ENCODE measurements around the gene GPR62. TPM values are rescaled to one million over a fixed set of nuclear protein-coding genes. Genes with fewer than 3 reads are reported as not detected.
A peak's percentile ranks its signal among the peaks of the same experiment; 100 is the strongest.
"Not testable (repeated sequence)": the region's sequence is repeated elsewhere in the genome, so short reads cannot be mapped to it uniquely, and the experiment has no call there.

Gene GPR62
- total and polyA plus RNA-seq, 2 donors: 0.32 TPM; not detected in 1

- Histone ChIP-seq H3K4me3 (ENCODE audit: low read depth, low read length) (no peak overlapping the region), H3K27ac (ENCODE audit: low read depth) (no peak overlapping the region), H3K36me3 (ENCODE audit: insufficient read depth) (no peaks in the 10 kb centered on the region), H3K4me1 (ENCODE audit: insufficient read depth) (no peaks in the 10 kb centered on the region)
- WGBS: 78% methylated on average over 4 of the region's 4 CpGs
- DNase-seq (ENCODE audit: extremely low spot score): no peak
Observed at GRCh38 chr3:51978143-51978502, 22.9 kb downstream of the GPR62 start.

DNA sequence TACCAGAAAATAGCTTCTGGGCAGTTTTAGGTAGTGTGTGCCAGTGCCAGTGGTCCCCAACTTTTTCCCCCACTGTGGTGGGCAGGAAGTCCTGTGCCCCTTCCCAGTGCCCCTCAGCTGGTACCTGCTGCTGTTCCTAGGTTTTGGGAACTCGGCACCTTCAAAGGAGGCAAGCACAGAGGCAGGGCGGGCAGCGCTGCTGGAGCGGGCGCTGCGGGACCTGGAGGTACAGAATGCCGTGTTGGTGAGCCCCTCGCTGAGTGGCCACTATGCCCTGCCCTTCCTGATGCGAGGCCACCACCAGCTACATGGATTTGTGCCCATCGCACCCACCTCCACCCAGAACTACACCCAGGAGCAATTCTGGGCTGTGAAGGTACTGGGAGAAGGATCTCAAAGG lies 25.1 kb downstream of the GPR62 start:
- H3K27ac ChIP-seq (ENCODE audit: low read depth): no peak overlapping the region

DNA sequence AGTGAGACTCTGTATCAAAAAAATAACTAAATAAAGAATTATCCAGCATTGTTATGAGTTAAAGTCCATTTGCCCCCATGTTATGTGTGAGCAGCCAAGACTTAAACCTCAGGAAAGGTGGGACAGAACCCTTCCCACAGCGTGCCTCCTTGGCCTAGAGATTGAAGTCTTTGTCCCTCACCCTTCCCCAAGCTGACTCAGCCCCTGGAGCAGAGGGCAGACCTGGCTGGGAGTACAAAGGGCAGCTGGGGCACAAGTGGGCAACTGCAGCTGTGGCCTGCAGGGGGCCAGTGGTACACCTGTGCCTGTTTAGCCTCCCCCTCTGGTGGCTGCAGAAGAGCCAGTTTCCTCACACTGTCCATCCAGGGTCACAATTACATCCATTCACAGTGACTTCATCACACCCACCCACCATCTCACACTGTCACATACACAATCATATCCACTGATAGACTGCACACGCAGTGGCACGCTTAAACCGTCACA lies 27.2 kb downstream of the GPR62 start:
- 9% methylated on average over 4 of the region's 4 CpGs for WGBS
- Histone ChIP-seq H3K4me1 (ENCODE audit: insufficient read depth) (no peaks in the 10 kb centered on the region), H3K36me3 (ENCODE audit: insufficient read depth) (no peaks in the 10 kb centered on the region), H3K27ac (ENCODE audit: low read depth) (peak overlapping the region; percentile 97), H3K4me3 (ENCODE audit: low read depth, low read length) (peak overlapping the region; percentile 42)
- no peak for DNase-seq (ENCODE audit: extremely low spot score)

More for the DNA sequence above, 25.1 kb downstream of the GPR62 start:
- Histone ChIP-seq H3K4me3 (ENCODE audit: low read depth, low read length) (no peak overlapping the region), H3K4me1 (ENCODE audit: insufficient read depth) (no peaks in the 10 kb centered on the region), H3K36me3 (ENCODE audit: insufficient read depth) (no peaks in the 10 kb centered on the region)
- 96% methylated on average over 10 of the region's 10 CpGs for WGBS
- no peak for DNase-seq (ENCODE audit: extremely low spot score)

DNA sequence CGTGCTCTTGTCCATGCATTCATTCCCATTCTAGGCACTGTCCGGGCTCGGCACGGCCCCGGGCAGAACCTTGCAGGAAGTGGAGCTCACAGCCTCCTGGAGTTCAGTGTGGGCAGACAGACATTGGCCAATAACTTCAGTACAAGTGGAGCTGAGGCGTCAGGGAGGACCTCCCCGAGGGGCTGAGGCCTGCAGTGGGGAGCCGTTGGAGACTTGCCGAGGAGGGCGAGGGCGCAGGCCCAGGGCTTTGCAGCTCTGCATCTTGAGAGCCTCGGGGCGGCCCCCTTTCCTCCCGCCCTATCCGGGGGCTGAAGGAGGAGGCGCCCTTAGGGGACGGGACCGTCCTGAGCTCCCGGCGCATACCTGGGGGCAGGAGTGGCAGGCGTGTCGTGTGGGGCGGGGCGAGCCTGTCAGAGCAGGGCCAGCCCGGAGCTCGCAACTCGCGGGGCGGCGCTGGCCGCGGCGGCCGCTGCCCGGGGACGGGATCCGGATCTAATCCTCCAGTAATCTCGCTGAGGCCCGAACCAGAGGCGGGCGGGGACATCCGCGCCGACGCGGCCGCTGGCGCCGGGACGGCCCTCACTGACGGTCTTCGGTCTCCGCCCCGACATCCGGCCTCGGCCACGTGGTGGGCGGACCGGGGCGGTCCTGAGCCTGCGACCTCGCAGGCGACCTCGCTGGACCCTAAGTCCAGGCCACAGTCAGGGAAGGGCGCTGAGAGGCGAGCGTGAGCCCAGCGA lies 27.8 kb downstream of the GPR62 start, which contains the start of gene ACY1:
Gene ACY1, plus strand, starts transcription at position 698 of the 740 bp plus-strand sequence. CDS start 530 bp downstream, outside the sequence.
- Histone ChIP-seq H3K36me3 (ENCODE audit: insufficient read depth) (no peaks in the 10 kb centered on the region), H3K27ac (ENCODE audit: low read depth) (peak within 1 kb of the TSS; percentile 97), H3K4me3 (ENCODE audit: low read depth, low read length) (peak within 1 kb of the TSS; percentile 42), H3K4me1 (ENCODE audit: insufficient read depth) (no peaks in the 10 kb centered on the region)
- under 1% methylated on average over 68 of the region's 68 CpGs for WGBS
- no peak for DNase-seq (ENCODE audit: extremely low spot score)

- Histone ChIP-seq H3K4me3 (ENCODE audit: low read depth, low read length) (peak overlapping the region; percentile 42), H3K36me3 (ENCODE audit: insufficient read depth) (no peaks in the 10 kb centered on the region), H3K4me1 (ENCODE audit: insufficient read depth) (no peaks in the 10 kb centered on the region), H3K27ac (ENCODE audit: low read depth) (peak overlapping the region; percentile 97)
- 68% methylated on average over 22 of the region's 22 CpGs for WGBS
- DNase-seq (ENCODE audit: extremely low spot score): no peak
Observed at GRCh38 chr3:51983578-51984268, 28.5 kb downstream of the GPR62 start.

DNA sequence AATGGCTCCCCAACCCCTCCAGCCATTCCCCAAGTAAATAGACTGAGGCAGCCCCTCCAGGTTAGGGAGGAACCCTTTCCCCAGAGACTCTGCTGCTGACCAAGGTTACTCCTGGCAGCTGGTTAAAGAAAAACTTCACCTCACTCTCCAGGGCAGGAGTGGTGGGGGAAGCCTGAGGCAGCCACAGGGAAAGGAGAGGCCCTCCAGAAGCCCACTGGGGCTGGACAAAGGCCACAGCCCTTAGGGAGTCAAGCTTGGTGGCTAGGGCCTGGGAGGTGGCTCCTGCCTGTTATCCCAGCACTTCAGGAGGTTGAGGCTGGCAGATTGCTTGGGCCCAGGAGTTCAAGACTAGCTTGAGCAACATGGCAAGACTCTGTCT lies 29.1 kb downstream of the GPR62 start:
- Histone ChIP-seq H3K27ac (ENCODE audit: low read depth) (peak overlapping the region; percentile 97), H3K4me1 (ENCODE audit: insufficient read depth) (no peaks in the 10 kb centered on the region), H3K4me3 (ENCODE audit: low read depth, low read length) (no peak overlapping the region), H3K36me3 (ENCODE audit: insufficient read depth) (no peaks in the 10 kb centered on the region)
- DNase-seq (ENCODE audit: extremely low spot score): no peak

DNA sequence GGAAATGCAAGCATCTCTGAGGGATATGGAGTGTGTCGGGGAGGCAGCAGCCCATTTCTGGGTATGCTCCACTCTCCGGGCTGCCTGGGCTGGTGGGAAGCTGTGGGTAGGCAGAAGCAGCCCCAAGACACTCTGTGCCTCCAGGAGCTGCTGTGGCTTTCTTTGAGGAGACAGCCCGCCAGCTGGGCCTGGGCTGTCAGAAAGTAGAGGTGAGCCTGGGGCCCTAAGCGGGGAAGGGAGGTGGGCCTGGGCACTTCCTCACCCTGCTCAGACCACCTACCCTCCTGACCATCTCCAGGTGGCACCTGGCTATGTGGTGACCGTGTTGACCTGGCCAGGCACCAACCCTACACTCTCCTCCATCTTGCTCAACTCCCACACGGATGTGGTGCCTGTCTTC lies 29.9 kb downstream of the GPR62 start:
- Histone ChIP-seq H3K27ac (ENCODE audit: low read depth) (no peak overlapping the region), H3K4me1 (ENCODE audit: insufficient read depth) (no peaks in the 10 kb centered on the region), H3K36me3 (ENCODE audit: insufficient read depth) (no peaks in the 10 kb centered on the region), H3K4me3 (ENCODE audit: low read depth, low read length) (no peak overlapping the region)
- no peak for DNase-seq (ENCODE audit: extremely low spot score)
- 82% methylated on average over 6 of the region's 6 CpGs for WGBS

- Histone ChIP-seq H3K4me3 (ENCODE audit: low read depth, low read length) (no peak overlapping the region), H3K27ac (ENCODE audit: low read depth) (no peak overlapping the region), H3K4me1 (ENCODE audit: insufficient read depth) (no peaks in the 10 kb centered on the region), H3K36me3 (ENCODE audit: insufficient read depth) (no peaks in the 10 kb centered on the region)
- DNase-seq (ENCODE audit: extremely low spot score): no peak
- 78% methylated on average over 12 of the region's 12 CpGs for WGBS
Observed at GRCh38 chr3:51986010-51986947, 31.1 kb downstream of the GPR62 start.

DNA sequence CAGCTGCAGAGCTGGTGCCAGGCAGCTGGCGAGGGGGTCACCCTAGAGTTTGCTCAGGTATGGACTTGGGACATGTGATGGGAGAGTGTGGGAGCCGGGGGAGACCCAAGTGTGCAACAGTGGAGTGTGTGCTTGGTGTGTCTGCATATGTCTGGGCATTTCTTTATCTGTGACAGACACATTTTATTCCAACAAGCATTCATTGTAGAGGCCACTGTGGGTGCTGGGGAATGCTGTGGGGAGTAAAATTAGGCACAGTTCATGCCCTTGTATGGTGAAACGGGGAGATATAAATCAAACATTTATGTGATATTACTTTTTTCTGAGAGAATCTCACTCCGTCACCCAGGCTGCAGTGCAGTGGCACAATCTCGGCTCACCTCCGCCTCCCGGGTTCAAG lies 32.4 kb downstream of the GPR62 start:
- DNase-seq (ENCODE audit: extremely low spot score): no peak
- H3K4me3 ChIP-seq (ENCODE audit: low read depth, low read length): no peak overlapping the region
- H3K4me1 ChIP-seq (ENCODE audit: insufficient read depth): no peaks in the 10 kb centered on the region
- no peaks in the 10 kb centered on the region for H3K36me3 ChIP-seq (ENCODE audit: insufficient read depth)
- 88% methylated on average over 7 of the region's 7 CpGs for WGBS
- H3K27ac ChIP-seq (ENCODE audit: low read depth): no peak overlapping the region

DNA sequence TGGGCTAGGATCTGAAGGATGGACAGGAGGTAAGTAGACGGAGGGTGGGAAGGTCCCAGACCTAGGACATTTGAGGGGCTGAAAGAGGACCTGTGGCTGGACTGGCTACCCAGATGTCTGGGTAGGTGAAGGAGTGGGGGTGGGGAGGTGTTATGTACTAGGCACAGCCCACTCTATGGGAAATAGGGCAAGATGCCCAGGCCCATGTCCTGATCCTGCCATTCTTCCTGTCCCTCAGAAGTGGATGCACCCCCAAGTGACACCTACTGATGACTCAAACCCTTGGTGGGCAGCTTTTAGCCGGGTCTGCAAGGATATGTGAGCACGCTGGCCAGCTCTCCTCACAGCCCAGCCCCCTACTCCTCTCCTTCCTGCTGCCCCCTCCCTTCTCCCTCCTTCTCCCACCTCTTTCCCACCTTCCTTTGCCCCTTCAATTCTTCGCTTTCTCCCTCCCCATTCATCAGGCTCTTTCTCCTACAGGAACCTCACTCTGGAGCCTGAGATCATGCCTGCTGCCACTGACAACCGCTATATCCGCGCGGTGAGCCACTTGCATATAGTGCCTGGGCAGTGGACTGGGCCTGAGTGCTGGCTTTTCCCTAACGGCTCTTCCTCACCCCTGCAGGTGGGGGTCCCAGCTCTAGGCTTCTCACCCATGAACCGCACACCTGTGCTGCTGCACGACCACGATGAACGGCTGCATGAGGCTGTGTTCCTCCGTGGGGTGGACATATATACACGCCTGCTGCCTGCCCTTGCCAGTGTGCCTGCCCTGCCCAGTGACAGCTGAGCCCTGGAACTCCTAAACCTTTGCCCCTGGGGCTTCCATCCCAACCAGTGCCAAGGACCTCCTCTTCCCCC lies 33.3 kb downstream of the GPR62 start:
- 79% methylated on average over 15 of the region's 15 CpGs for WGBS

GRCh38 chr3:51990501-51990971 lies 35.4 kb downstream of the GPR62 start:
- H3K27ac ChIP-seq (ENCODE audit: low read depth); DNase-seq (ENCODE audit: extremely low spot score); H3K4me1 ChIP-seq (ENCODE audit: insufficient read depth); H3K36me3 ChIP-seq (ENCODE audit: insufficient read depth); H3K4me3 ChIP-seq (ENCODE audit: low read depth, low read length): not testable (repeated sequence)
- WGBS: 69% methylated on average over 38 of the region's 38 CpGs

More for the DNA sequence above, 33.3 kb downstream of the GPR62 start:
- Histone ChIP-seq H3K4me1 (ENCODE audit: insufficient read depth) (peaks cover 2% of the 10 kb centered on the region), H3K4me3 (ENCODE audit: low read depth, low read length) (no peak overlapping the region), H3K36me3 (ENCODE audit: insufficient read depth) (no peaks in the 10 kb centered on the region), H3K27ac (ENCODE audit: low read depth) (no peak overlapping the region)
- DNase-seq (ENCODE audit: extremely low spot score): no peak

DNA sequence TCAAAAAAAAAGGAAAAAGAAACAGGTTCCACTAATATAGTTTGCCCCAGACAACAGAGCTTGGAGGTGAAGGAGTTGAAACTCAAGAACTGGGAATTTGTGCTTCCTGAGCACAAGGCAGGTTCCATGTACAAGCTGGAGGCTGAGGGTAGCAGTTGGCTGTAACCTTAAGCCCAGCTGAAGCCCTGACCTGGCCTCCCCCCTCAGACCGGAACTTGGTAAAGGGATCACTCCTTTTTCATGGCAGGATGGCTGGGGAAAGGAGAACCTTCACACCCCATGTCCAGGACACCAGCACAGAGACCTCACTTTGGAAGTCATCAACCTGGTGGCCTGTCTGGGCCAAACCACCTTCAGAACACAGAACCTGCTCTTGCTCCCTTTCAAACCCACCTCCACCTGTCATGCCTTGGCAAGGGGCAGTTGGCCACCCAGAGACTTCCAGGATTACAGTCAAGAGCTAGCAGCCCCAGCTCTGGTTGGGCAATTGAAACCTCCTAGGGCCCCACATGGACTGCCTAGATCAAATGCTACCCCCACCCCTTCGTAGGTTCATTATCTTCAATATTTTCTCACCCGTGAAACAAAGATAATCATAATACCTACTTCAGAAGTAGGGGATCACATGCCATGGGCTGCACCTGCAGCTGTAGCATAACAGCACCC lies 37.0 kb downstream of the GPR62 start:
- Histone ChIP-seq H3K27ac (ENCODE audit: low read depth) (no peak overlapping the region), H3K4me1 (ENCODE audit: insufficient read depth) (peaks cover 2% of the 10 kb centered on the region), H3K36me3 (ENCODE audit: insufficient read depth) (peaks cover 3% of the 10 kb centered on the region), H3K4me3 (ENCODE audit: low read depth, low read length) (no peak overlapping the region)
- 85% methylated on average over 3 of the region's 3 CpGs for WGBS
- no peak for DNase-seq (ENCODE audit: extremely low spot score)
